ENCODE measurements around the gene PTS. TPM values are rescaled to one million over a fixed set of nuclear protein-coding genes. Genes with fewer than 3 reads are reported as not detected.
"Not testable (repeated sequence)": the region's sequence is repeated elsewhere in the genome, so short reads cannot be mapped to it uniquely, and the experiment has no call there.

The PTS gene
- 15.0 and 15.5 TPM in 2 replicates for total RNA-seq (2014; rRNA removed; shearing (Covaris generic))

DNA sequence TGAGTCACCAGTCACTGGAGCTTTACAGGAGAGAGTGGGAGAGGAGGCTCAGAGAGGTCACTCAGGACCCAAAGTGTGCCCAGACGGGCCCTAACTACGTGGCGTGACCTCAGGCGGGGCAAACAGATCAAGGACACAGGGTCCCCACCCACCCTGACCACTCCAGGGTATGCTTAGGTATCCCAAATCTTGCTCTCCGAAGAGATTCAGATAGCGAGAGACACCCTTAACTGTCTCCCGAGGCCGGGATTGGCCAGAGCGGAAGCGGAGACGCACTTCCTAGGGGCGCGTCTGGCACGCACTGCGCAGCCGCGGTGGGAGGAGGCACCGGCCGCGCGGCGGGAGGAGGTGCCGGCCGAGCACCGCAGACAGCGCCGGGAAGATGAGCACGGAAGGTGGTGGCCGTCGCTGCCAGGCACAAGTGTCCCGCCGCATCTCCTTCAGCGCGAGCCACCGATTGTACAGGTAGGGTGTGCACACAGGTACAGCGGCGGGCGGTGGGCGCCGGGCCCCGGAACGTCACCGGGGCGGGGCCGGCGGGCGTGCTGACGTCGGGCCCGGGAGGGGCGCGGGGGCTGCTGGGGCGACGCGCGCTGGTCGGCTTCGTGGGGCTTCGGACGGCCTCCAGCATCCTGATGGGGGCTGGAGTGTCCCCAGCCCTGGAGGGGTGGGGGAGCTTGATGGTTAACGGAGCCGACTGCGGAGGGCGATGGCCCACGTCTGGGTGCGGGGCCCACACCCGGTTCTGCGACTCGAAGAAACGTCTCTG is at the start of gene PTS:
Gene PTS, plus strand, starts transcription at position 367 of the 769 bp plus-strand sequence. Its CDS starts 16 bp downstream, at position 383.
- peak within 1 kb of the TSS; percentile 77 for H3K4me3 ChIP-seq
- DNase-seq: peak; percentile 77 to 85
- no peaks in the 10 kb centered on the region for H3K27me3 ChIP-seq
- H3K27ac ChIP-seq: peak within 1 kb of the TSS; percentile 60
- no peaks in the 10 kb centered on the region for H3K4me1 ChIP-seq
- no peaks in the 10 kb centered on the region for H3K9me3 ChIP-seq (replicated peaks)
- H3K36me3 ChIP-seq: no peaks in the 10 kb centered on the region

DNA sequence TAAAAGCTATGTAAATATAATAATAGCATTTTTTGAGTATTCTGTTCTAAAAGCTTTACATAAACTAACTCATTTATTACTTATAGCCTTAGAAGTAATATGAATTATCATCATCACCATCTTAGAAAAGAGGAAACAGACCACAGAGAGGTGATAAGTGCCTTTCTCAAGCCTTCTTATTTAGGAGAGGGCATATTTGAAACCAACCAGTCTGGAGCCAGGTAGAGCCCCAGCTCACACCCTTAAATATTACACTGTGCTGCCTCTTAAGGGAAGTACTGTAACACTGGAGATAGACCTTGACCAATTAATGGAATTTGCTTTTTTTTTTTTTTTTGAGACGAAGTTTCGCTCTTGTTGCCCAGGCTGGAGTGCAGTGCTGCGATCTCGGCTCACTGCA is 48.6 kb upstream of the PTS start:
- H3K27ac ChIP-seq: no peak overlapping the region
- no peak overlapping the region for H3K4me3 ChIP-seq
- H3K9me3 ChIP-seq (replicated peaks): no peaks in the 10 kb centered on the region
- H3K27me3 ChIP-seq: no peaks in the 10 kb centered on the region
- DNase-seq: no peak
- no peaks in the 10 kb centered on the region for H3K4me1 ChIP-seq
- no peaks in the 10 kb centered on the region for H3K36me3 ChIP-seq

DNA sequence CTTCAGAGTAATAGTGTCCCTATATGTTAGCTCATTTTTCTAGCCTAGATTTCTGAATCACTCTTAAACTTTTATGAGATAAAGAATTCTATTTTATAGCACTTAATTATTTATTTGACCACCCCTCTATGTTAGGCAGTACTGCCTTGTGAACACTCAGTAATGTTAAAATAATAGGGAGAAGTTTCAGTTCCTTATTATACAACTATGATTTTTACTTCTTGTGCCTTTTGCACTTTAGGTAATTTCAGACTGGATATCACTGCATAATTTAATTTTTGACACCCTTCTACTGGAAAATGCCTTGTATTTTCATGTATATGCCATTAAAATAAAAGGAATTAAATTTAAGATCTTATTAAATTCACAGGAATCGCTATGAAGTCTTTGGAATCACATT is 47.8 kb upstream of the PTS start:
- no peaks in the 10 kb centered on the region for H3K27me3 ChIP-seq
- no peak for DNase-seq
- no peaks in the 10 kb centered on the region for H3K4me1 ChIP-seq
- H3K4me3 ChIP-seq: no peak overlapping the region
- no peaks in the 10 kb centered on the region for H3K9me3 ChIP-seq (replicated peaks)
- no peaks in the 10 kb centered on the region for H3K36me3 ChIP-seq
- no peak overlapping the region for H3K27ac ChIP-seq

DNA sequence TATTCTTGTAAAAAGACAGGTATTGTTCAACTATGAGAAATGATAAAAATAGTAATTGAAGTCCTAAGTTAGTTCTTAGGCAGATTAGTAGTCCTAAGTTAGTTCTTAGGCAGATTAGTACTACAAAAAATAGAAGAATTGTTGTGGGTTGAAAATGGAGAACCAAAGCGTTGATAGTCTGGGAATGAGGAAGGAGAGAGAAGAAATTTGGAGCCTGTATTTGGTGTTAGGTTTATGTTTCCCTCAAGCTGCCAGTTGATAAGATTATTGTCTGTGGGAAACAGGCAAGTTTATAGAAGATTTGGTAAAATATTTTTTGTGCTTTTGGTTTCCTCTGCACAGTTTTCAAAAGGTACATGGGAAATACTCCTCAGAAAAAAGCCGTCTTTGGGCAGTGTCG is 47.3 kb upstream of the PTS start:
- Histone ChIP-seq H3K4me1 (no peaks in the 10 kb centered on the region), H3K36me3 (no peaks in the 10 kb centered on the region), H3K27ac (no peak overlapping the region), H3K9me3 (replicated peaks) (no peaks in the 10 kb centered on the region), H3K27me3 (no peaks in the 10 kb centered on the region), H3K4me3 (no peak overlapping the region)
- no peak for DNase-seq

DNA sequence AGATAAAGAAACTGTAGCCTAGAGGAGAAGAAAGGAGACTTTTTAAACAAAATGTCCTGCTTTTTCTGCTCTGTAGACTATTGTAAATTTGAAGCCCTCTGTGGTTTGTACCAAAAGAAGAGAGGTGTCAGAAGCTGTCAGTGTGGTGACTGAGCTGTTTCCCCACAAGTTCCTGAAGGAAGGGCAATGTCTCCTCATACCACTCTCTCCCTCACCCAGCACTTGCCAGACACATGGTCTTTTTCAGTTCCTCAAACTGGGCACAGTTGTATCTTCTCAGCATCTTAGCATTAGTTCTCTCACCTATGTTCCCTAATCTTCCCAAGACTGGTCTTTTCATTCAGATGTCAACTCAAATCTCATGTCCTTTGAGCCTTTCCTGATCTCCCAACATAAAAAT is 46.6 kb upstream of the PTS start:
- no peak overlapping the region for H3K4me3 ChIP-seq
- H3K4me1 ChIP-seq: no peaks in the 10 kb centered on the region
- H3K27me3 ChIP-seq: no peaks in the 10 kb centered on the region
- H3K36me3 ChIP-seq: no peaks in the 10 kb centered on the region
- no peaks in the 10 kb centered on the region for H3K9me3 ChIP-seq (replicated peaks)
- no peak overlapping the region for H3K27ac ChIP-seq
- DNase-seq: no peak

DNA sequence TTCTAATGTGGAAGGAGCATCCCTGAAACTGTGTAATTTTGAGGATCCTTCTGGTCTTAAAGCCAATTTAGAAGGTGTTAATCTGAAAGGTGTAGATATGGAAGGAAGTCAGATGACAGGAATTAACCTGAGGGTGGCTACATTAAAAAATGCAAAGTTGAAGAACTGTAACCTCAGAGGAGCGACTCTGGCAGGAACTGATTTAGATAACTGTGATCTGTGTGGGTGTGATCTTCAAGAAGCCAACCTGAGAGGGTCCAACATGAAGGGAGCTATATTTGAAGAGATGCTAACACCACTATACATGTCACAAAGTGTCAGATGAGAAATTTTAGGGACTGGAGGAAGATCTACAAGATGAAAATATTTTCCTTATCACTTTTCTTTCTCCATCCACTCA is 43.4 kb upstream of the PTS start:
- Histone ChIP-seq H3K27me3 (no peaks in the 10 kb centered on the region), H3K36me3 (no peaks in the 10 kb centered on the region), H3K4me3 (no peak overlapping the region), H3K9me3 (replicated peaks) (no peaks in the 10 kb centered on the region), H3K27ac (no peak overlapping the region), H3K4me1 (no peaks in the 10 kb centered on the region)
- DNase-seq: no peak

DNA sequence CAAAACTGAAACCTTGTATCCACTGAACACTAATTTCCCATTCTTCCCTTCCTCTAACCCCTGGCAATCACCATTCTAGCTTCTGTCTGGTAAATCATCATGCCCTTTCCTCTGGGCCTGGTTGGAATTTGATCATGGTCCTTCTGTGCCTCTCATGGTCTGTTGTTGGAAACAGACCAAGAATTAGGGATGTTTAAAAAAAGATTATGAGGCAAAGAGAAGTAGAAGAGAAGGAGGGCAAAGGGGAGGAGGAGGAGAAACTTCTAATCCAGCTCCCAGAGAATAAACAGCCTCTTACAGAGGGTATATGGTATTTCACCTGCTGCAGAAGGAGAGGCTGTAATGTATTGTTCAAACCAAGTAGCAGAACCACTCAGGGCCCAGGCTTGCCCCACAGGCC is 40.3 kb upstream of the PTS start:
- Histone ChIP-seq H3K4me3 (no peak overlapping the region), H3K9me3 (replicated peaks) (no peaks in the 10 kb centered on the region), H3K36me3 (no peaks in the 10 kb centered on the region), H3K27me3 (no peaks in the 10 kb centered on the region), H3K4me1 (no peaks in the 10 kb centered on the region), H3K27ac (no peak overlapping the region)
- no peak for DNase-seq

DNA sequence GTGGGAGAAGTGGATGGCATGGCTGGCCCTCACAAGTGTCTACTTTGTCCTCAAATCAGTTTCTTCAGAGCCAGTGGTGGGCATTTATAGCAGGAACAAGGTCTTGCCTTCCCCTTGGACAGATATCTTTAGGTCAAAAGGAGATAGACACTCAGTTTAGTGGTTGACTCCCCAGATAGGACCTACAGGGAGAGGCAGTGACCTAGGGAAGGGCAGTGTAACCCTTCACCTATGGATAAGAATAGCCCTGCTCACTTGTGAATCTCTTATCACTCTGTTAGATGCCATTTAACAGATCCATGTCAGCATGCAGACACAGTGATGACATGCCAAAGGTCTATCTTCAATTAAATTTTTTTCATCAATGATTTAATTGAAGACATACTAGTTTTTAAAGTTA is 39.9 kb upstream of the PTS start:
- H3K4me1 ChIP-seq: no peaks in the 10 kb centered on the region
- no peaks in the 10 kb centered on the region for H3K27me3 ChIP-seq
- no peaks in the 10 kb centered on the region for H3K36me3 ChIP-seq
- no peak overlapping the region for H3K4me3 ChIP-seq
- DNase-seq: no peak
- no peaks in the 10 kb centered on the region for H3K9me3 ChIP-seq (replicated peaks)
- H3K27ac ChIP-seq: no peak overlapping the region

DNA sequence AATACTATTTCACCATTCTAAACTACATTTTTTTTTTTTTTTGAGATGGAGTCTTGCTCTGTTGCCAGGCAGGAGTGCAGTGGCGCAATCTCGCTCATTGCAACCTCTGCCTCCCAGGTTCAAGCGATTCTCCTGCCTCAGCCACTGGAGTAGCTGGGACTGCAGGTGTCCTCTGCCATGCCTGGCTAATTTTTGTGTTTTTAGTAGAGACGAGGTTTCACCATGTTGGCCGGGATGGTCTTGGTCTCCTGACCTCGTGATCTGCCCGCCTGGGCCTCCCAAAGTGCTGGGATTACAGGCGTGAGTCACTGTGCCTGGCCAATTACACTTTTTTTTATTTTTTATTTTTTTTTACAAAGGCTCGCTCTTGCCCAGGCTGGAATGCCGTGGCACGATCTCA is 31.1 kb upstream of the PTS start:
- not testable (repeated sequence) for DNase-seq; H3K4me3 ChIP-seq; H3K27me3 ChIP-seq; H3K4me1 ChIP-seq; H3K9me3 ChIP-seq (replicated peaks); H3K36me3 ChIP-seq; H3K27ac ChIP-seq

DNA sequence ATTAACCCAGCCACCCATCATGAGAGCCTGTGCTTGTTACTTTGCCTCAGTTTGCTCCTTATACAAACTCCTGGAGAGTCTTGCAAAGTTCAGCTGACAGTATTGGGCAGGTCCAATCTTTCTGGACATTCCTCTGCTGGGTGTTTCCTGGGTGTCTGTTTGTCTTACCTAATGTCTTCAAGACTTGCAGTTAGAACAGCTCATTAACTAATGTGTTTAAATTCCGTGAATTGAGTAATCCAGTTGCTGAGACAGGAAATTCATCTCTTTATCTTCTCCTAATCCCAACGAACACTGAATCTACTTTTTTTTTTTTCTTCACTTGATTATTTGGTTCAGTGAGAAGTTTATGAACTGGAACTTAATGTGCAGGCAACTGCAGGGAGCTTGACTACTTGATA is 30.3 kb upstream of the PTS start:
- DNase-seq: no peak
- Histone ChIP-seq H3K27ac (no peak overlapping the region), H3K4me1 (no peaks in the 10 kb centered on the region), H3K36me3 (no peaks in the 10 kb centered on the region), H3K9me3 (replicated peaks) (no peaks in the 10 kb centered on the region), H3K4me3 (no peak overlapping the region), H3K27me3 (no peaks in the 10 kb centered on the region)

DNA sequence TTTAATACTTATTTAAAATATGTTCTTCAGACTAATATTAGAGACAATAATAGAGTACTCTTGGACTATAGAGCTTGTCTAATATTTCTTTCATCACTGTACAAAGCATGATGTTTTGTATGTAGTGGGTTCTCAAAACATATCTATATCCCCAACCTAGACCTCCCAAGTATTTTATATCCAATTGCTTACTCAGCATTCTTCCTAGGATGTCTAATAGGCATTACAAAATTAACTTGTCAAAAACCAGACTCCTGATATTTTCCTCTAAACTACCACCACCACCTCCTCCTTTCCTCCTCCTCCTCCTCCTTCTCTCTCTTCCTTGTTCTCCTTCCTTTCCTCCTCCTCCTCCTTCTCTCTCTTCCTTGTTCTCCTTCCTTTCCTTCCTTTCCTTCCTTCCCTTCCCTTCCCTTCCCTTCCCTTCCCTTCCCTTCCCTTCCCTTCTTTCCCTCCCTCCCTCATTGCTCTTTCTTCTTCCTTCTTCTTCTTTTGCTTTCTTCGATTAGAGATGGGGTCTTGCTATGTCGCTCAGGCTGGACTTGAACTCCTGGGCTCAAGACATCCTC is 29.6 kb upstream of the PTS start:
- no peaks in the 10 kb centered on the region for H3K27me3 ChIP-seq
- no peak for DNase-seq
- H3K27ac ChIP-seq: no peak overlapping the region
- no peaks in the 10 kb centered on the region for H3K9me3 ChIP-seq (replicated peaks)
- H3K36me3 ChIP-seq: no peaks in the 10 kb centered on the region
- H3K4me1 ChIP-seq: no peaks in the 10 kb centered on the region
- H3K4me3 ChIP-seq: no peak overlapping the region

DNA sequence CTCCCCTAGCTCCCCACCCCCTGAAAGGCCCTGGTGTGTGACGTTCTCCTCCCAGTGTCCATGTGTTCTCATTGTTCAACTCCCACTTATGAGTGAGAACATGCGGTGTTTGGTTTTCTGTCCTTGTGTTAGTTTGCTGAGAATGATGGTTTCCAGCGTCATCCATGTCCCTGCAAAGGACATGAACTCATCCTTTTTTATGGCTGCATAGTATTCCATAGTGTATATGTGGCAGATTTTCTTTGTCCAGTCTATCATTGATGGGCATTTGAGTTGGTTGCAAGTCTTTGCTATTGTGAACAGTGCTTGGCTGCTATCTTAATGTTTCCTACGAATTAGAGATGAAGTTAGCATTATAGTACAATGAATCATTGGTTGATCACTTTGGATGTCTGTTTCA is 27.1 kb upstream of the PTS start:
- H3K27ac ChIP-seq; H3K4me3 ChIP-seq; DNase-seq; H3K9me3 ChIP-seq (replicated peaks); H3K36me3 ChIP-seq; H3K27me3 ChIP-seq; H3K4me1 ChIP-seq: not testable (repeated sequence)

DNA sequence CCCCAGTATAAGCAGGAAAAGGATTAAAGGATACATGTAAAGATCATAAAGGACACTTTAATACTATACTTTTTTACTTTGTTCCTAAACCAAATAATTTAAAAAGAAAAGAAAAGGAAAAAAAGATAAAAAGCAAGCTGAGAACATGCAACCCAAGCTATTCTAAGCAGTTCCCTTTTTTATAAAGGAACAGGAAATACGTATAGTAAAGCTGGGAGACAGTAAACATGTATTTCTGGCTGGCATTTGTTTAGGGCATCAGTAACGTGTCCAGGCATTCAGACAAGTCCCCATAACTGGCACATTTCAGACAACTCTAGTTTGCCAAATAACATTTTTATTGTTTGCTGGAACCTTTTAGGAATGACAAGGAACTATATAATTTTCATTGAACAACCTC is 26.0 kb upstream of the PTS start:
- no peak for DNase-seq
- Histone ChIP-seq H3K27ac (no peak overlapping the region), H3K27me3 (no peaks in the 10 kb centered on the region), H3K36me3 (no peaks in the 10 kb centered on the region), H3K4me1 (no peaks in the 10 kb centered on the region), H3K9me3 (replicated peaks) (no peaks in the 10 kb centered on the region), H3K4me3 (no peak overlapping the region)

DNA sequence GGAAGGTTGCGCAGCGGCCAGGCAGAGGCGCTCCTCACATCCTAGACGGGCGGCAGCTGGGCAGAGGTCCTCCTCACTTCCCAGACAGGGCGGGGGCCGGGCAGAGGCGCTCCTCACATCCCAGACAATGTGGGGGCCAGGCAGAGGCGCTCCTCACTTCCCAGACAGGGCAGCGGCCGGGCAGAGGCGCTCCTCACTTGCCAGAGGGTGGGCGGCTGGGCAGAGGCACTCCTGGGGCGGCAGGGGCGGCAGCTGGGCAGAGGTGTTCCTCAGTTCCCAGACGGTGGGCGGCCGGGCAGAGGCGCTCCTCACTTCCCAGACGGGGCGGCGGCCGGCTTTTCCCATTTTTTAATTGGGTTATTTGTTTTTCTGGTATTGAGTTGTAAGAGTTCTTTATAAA is 20.2 kb upstream of the PTS start:
- H3K4me1 ChIP-seq: no peaks in the 10 kb centered on the region
- DNase-seq: no peak
- H3K4me3 ChIP-seq: no peak overlapping the region

DNA sequence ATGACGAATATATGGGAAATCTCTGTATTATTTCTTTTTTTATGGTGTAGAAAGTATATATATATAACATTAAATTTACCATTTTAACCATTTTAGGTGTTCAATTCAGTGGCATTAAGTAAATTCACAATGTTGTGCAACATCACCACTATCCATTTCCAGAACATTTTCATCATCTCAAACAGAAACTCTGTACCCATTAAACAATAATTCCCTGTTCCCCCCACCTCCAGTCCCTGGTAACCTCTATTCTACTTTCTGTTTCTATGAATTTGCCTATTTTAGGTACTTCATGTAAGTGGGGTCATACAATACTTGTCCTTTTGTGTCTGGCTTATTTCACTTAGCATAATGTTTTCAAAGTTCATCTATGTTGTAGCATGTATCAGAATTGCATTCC is 15.3 kb upstream of the PTS start:
- no peaks in the 10 kb centered on the region for H3K36me3 ChIP-seq
- no peaks in the 10 kb centered on the region for H3K9me3 ChIP-seq (replicated peaks)
- no peaks in the 10 kb centered on the region for H3K4me1 ChIP-seq
- DNase-seq: no peak
- no peak overlapping the region for H3K4me3 ChIP-seq
- H3K27ac ChIP-seq: no peak overlapping the region
- no peaks in the 10 kb centered on the region for H3K27me3 ChIP-seq

More for the DNA sequence above, 20.2 kb upstream of the PTS start:
- Histone ChIP-seq H3K36me3 (no peaks in the 10 kb centered on the region), H3K27me3 (no peaks in the 10 kb centered on the region), H3K27ac (no peak overlapping the region), H3K9me3 (replicated peaks) (no peaks in the 10 kb centered on the region)

DNA sequence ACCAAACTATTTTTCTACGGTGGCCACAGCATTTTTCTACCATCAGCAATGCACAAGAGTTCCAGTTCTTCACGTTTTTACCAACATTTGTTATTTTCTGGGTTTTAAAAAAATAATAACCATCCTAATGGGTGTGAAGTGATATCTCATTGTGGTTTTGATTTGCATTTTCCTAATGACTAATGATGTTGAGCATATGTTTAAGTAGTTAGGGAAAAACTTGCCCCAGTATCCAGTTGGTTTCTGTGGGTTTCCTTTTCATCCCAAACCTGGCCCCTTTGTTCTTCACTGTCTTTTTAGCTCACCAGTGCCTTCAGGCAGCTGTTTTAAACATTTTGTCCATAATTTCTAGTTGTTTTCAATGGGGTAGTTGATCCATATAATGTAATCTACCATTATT is 14.7 kb upstream of the PTS start:
- Histone ChIP-seq H3K4me1 (no peaks in the 10 kb centered on the region), H3K4me3 (no peak overlapping the region), H3K27me3 (no peaks in the 10 kb centered on the region), H3K9me3 (replicated peaks) (no peaks in the 10 kb centered on the region), H3K36me3 (no peaks in the 10 kb centered on the region), H3K27ac (no peak overlapping the region)
- DNase-seq: no peak

Measured in SJCRH30 (cell line).